ENCODE measurements around the gene AOX1. TPM values are rescaled to one million over a fixed set of nuclear protein-coding genes. Genes with fewer than 3 reads are reported as not detected.

Gene AOX1
- total RNA-seq, 4 donors from 2014 or later = 87.3 to 221 (median 135) TPM

GRCh38 chr2:200618590-200619021 is 32.8 kb downstream of the AOX1 start:
- peak overlapping the region in 2 of 4 donors; percentile 65 to 76 for H3K27ac ChIP-seq
- no peaks in the 10 kb centered on the region for H3K27me3 ChIP-seq
- H3K4me1 ChIP-seq = peaks cover 0 to 41% (median 2%) of the 10 kb centered on the region in 4 donors
- peaks cover 0 to 26% (median 0%) of the 10 kb centered on the region in 3 donors for H3K36me3 ChIP-seq
- no peaks in the 10 kb centered on the region for H3K9me3 ChIP-seq
- DNase-seq (ENCODE audit: low spot score in 2 of 2) = no peak
- TF ChIP-seq POLR2A (IDR thresholded peaks at IDR 0.05) = no peak
- peak in 1 of 5 experiments; percentile 12 for TF ChIP-seq CTCF (IDR thresholded peaks at IDR 0.05)
- TF ChIP-seq EP300 (IDR thresholded peaks at IDR 0.05) = no peak
- 23 to 27% methylated on average over 3 of the region's 3 CpGs for WGBS, 2 donors
- H3K4me3 ChIP-seq = no peak overlapping the region

GRCh38 chr2:200619279-200619678 is 33.5 kb downstream of the AOX1 start:
- 48 to 50% methylated on average over 2 of the region's 2 CpGs for WGBS, 2 donors
- Histone ChIP-seq H3K4me1 (peaks cover 0 to 41% (median 2%) of the 10 kb centered on the region in 4 donors), H3K27ac (no peak overlapping the region), H3K9me3 (no peaks in the 10 kb centered on the region), H3K36me3 (peaks cover 0 to 27% (median 0%) of the 10 kb centered on the region in 3 donors), H3K4me3 (no peak overlapping the region), H3K27me3 (no peaks in the 10 kb centered on the region)
- DNase-seq (ENCODE audit: low spot score in 2 of 2) = no peak
- TF ChIP-seq EP300 (IDR thresholded peaks at IDR 0.05) (no peak), POLR2A (IDR thresholded peaks at IDR 0.05) (no peak), CTCF (IDR thresholded peaks at IDR 0.05) (no peak)

GRCh38 chr2:200620606-200621390 is 35.0 kb downstream of the AOX1 start:
- no peak overlapping the region for H3K27ac ChIP-seq
- peaks cover 0 to 34% (median 2%) of the 10 kb centered on the region in 4 donors for H3K4me1 ChIP-seq
- TF ChIP-seq CTCF (IDR thresholded peaks at IDR 0.05) = no peak
- no peak for TF ChIP-seq POLR2A (IDR thresholded peaks at IDR 0.05)
- no peak for TF ChIP-seq EP300 (IDR thresholded peaks at IDR 0.05)
- peaks cover 0 to 24% (median 0%) of the 10 kb centered on the region in 3 donors for H3K36me3 ChIP-seq
- no peak for DNase-seq (ENCODE audit: low spot score in 2 of 2)
- H3K4me3 ChIP-seq = no peak overlapping the region
- no peaks in the 10 kb centered on the region for H3K9me3 ChIP-seq
- no peaks in the 10 kb centered on the region for H3K27me3 ChIP-seq
- WGBS, 2 donors = 94% methylated on average over 7 of the region's 7 CpGs

GRCh38 chr2:200622106-200622505 is 36.3 kb downstream of the AOX1 start:
- Histone ChIP-seq H3K4me1 (peaks cover 0 to 23% (median 2%) of the 10 kb centered on the region in 4 donors), H3K9me3 (no peaks in the 10 kb centered on the region), H3K27me3 (no peaks in the 10 kb centered on the region), H3K36me3 (peaks cover 0 to 34% (median 0%) of the 10 kb centered on the region in 3 donors), H3K4me3 (no peak overlapping the region), H3K27ac (no peak overlapping the region)
- no peak for TF ChIP-seq CTCF (IDR thresholded peaks at IDR 0.05)
- no peak for TF ChIP-seq POLR2A (IDR thresholded peaks at IDR 0.05)
- TF ChIP-seq EP300 (IDR thresholded peaks at IDR 0.05) = no peak
- no peak for DNase-seq (ENCODE audit: low spot score in 2 of 2)
- WGBS, 2 donors = 85 to 88% methylated on average over 1 of the region's 1 CpG

GRCh38 chr2:200624026-200624425 is 38.2 kb downstream of the AOX1 start:
- no peak for DNase-seq (ENCODE audit: low spot score in 2 of 2)
- Histone ChIP-seq H3K4me1 (peaks cover 0 to 6% (median 0%) of the 10 kb centered on the region in 4 donors), H3K9me3 (no peaks in the 10 kb centered on the region), H3K36me3 (peaks cover 0 to 46% (median 0%) of the 10 kb centered on the region in 3 donors), H3K27ac (no peak overlapping the region), H3K27me3 (no peaks in the 10 kb centered on the region), H3K4me3 (no peak overlapping the region)
- TF ChIP-seq POLR2A (IDR thresholded peaks at IDR 0.05) (no peak), EP300 (IDR thresholded peaks at IDR 0.05) (no peak), CTCF (IDR thresholded peaks at IDR 0.05) (no peak)
- 65 to 72% methylated on average over 2 of the region's 2 CpGs for WGBS, 2 donors
